ENCODE data around the gene CDC42SE2. TPM values are rescaled to one million over a fixed set of nuclear protein-coding genes. Genes with fewer than 3 reads are reported as not detected.

CDC42SE2 gene
- total RNA-seq, 1 donor from 2014 or later, result 24.1 TPM

GRCh38 chr5:131225282-131225974 lies 38.4 kb upstream of the CDC42SE2 start:
- Histone ChIP-seq H3K27me3 (ENCODE audit: insufficient read depth, low read length) (no peaks in the 10 kb centered on the region), H3K79me2 (ENCODE audit: insufficient read depth, low read length) (no peaks in the 10 kb centered on the region), H3K9ac (ENCODE audit: low read length) (no peak overlapping the region), H3K27ac (ENCODE audit: low read depth, low read length) (no peak overlapping the region), H2AFZ (ENCODE audit: low read depth, low read length) (no peak overlapping the region), H3K4me2 (ENCODE audit: low read length) (no peak overlapping the region), H3K4me3 (ENCODE audit: insufficient read depth, low read depth, low read length) (no peak overlapping the region), H4K20me1 (ENCODE audit: insufficient read depth, low read length) (no peaks in the 10 kb centered on the region), H3K36me3 (ENCODE audit: insufficient read depth, low read length) (no peaks in the 10 kb centered on the region), H3K9me3 (ENCODE audit: insufficient read depth, low read depth, low read length) (no peaks in the 10 kb centered on the region), H3K4me1 (ENCODE audit: insufficient read depth, low read length) (no peaks in the 10 kb centered on the region)
- DNase-seq (ENCODE audit: low read depth) (no peak), FAIRE-seq (no peak)
- H3K27me3 Mint-ChIP-seq (ENCODE audit: low read depth, unreplicated experiment), result no peaks in the 10 kb centered on the region
- no peaks in the 10 kb centered on the region for H3K36me3 Mint-ChIP-seq (ENCODE audit: low read depth, unreplicated experiment)
- H3K4me1 Mint-ChIP-seq (ENCODE audit: low read depth, unreplicated experiment), result peaks cover 12% of the 10 kb centered on the region
- no peak overlapping the region for H3K27ac Mint-ChIP-seq (ENCODE audit: unreplicated experiment)
- H3K9me3 Mint-ChIP-seq (ENCODE audit: unreplicated experiment), result no peaks in the 10 kb centered on the region
- no peak overlapping the region for H3K4me3 Mint-ChIP-seq (ENCODE audit: unreplicated experiment)
- TF ChIP-seq, protein P1, sequence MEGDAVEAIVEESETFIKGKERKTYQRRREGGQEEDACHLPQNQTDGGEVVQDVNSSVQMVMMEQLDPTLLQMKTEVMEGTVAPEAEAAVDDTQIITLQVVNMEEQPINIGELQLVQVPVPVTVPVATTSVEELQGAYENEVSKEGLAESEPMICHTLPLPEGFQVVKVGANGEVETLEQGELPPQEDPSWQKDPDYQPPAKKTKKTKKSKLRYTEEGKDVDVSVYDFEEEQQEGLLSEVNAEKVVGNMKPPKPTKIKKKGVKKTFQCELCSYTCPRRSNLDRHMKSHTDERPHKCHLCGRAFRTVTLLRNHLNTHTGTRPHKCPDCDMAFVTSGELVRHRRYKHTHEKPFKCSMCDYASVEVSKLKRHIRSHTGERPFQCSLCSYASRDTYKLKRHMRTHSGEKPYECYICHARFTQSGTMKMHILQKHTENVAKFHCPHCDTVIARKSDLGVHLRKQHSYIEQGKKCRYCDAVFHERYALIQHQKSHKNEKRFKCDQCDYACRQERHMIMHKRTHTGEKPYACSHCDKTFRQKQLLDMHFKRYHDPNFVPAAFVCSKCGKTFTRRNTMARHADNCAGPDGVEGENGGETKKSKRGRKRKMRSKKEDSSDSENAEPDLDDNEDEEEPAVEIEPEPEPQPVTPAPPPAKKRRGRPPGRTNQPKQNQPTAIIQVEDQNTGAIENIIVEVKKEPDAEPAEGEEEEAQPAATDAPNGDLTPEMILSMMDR (IDR thresholded peaks at IDR 0.05; ENCODE audit: insufficient read depth, low read depth, low read length), result no peak
- TF ChIP-seq EZH2 (IDR thresholded peaks at IDR 0.05; ENCODE audit: insufficient read depth, low read length), result no peak

DNA sequence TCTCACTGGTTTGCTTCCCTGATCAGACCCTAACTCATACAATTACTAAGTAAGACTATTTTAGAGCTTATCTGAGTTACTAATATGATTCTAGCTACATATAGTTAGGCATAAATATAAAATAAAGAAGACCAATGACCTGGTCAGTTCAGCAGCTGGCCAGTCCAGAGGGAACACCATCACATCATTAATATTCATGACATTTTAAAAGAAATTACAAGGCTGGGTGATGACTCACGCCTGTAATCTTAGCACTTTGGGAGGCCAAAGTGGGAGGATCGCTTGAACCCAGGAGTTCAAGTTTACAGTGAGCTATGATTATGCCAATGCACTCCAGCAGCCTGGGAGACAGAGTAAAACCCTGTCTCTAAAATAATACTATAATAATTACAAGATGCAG lies 37.0 kb upstream of the CDC42SE2 start:
- TF ChIP-seq, protein P1 (IDR thresholded peaks at IDR 0.05; ENCODE audit: insufficient read depth, low read depth, low read length), result no peak
- no peak for TF ChIP-seq EZH2 (IDR thresholded peaks at IDR 0.05; ENCODE audit: insufficient read depth, low read length)
- H3K4me2 ChIP-seq (ENCODE audit: low read length), result no peak overlapping the region
- H3K27ac ChIP-seq (ENCODE audit: low read depth, low read length), result no peak overlapping the region
- Mint-ChIP-seq H3K27me3 (ENCODE audit: low read depth, unreplicated experiment) (no peaks in the 10 kb centered on the region), H3K4me1 (ENCODE audit: low read depth, unreplicated experiment) (peaks cover 6% of the 10 kb centered on the region), H3K27ac (ENCODE audit: unreplicated experiment) (no peak overlapping the region), H3K4me3 (ENCODE audit: unreplicated experiment) (no peak overlapping the region), H3K36me3 (ENCODE audit: low read depth, unreplicated experiment) (no peaks in the 10 kb centered on the region), H3K9me3 (ENCODE audit: unreplicated experiment) (no peaks in the 10 kb centered on the region)
- H3K9me3 ChIP-seq (ENCODE audit: insufficient read depth, low read depth, low read length), result no peaks in the 10 kb centered on the region
- FAIRE-seq, result no peak
- no peaks in the 10 kb centered on the region for H3K4me1 ChIP-seq (ENCODE audit: insufficient read depth, low read length)
- no peak overlapping the region for H3K4me3 ChIP-seq (ENCODE audit: insufficient read depth, low read depth, low read length)
- no peak overlapping the region for H2AFZ ChIP-seq (ENCODE audit: low read depth, low read length)
- no peaks in the 10 kb centered on the region for H3K36me3 ChIP-seq (ENCODE audit: insufficient read depth, low read length)
- peak; percentile 20 for DNase-seq (ENCODE audit: low read depth)
- no peak overlapping the region for H3K9ac ChIP-seq (ENCODE audit: low read length)
- no peaks in the 10 kb centered on the region for H3K27me3 ChIP-seq (ENCODE audit: insufficient read depth, low read length)
- no peaks in the 10 kb centered on the region for H4K20me1 ChIP-seq (ENCODE audit: insufficient read depth, low read length)
- H3K79me2 ChIP-seq (ENCODE audit: insufficient read depth, low read length), result no peaks in the 10 kb centered on the region

- no peak for DNase-seq (ENCODE audit: low read depth)
- Mint-ChIP-seq H3K4me3 (ENCODE audit: unreplicated experiment) (no peak overlapping the region), H3K27ac (ENCODE audit: unreplicated experiment) (no peak overlapping the region), H3K4me1 (ENCODE audit: low read depth, unreplicated experiment) (no peaks in the 10 kb centered on the region), H3K27me3 (ENCODE audit: low read depth, unreplicated experiment) (no peaks in the 10 kb centered on the region), H3K9me3 (ENCODE audit: unreplicated experiment) (no peaks in the 10 kb centered on the region), H3K36me3 (ENCODE audit: low read depth, unreplicated experiment) (no peaks in the 10 kb centered on the region)
- Histone ChIP-seq H3K9me3 (ENCODE audit: insufficient read depth, low read depth, low read length) (no peaks in the 10 kb centered on the region), H3K27ac (ENCODE audit: low read depth, low read length) (no peak overlapping the region), H3K4me2 (ENCODE audit: low read length) (no peak overlapping the region), H3K36me3 (ENCODE audit: insufficient read depth, low read length) (no peaks in the 10 kb centered on the region), H4K20me1 (ENCODE audit: insufficient read depth, low read length) (no peaks in the 10 kb centered on the region), H3K9ac (ENCODE audit: low read length) (no peak overlapping the region), H2AFZ (ENCODE audit: low read depth, low read length) (no peak overlapping the region), H3K4me1 (ENCODE audit: insufficient read depth, low read length) (no peaks in the 10 kb centered on the region), H3K4me3 (ENCODE audit: insufficient read depth, low read depth, low read length) (no peak overlapping the region), H3K79me2 (ENCODE audit: insufficient read depth, low read length) (no peaks in the 10 kb centered on the region), H3K27me3 (ENCODE audit: insufficient read depth, low read length) (no peaks in the 10 kb centered on the region)
- TF ChIP-seq, protein P1 (IDR thresholded peaks at IDR 0.05; ENCODE audit: insufficient read depth, low read depth, low read length), result no peak
- no peak for TF ChIP-seq EZH2 (IDR thresholded peaks at IDR 0.05; ENCODE audit: insufficient read depth, low read length)
- no peak for FAIRE-seq
Measured at GRCh38 chr5:131228646-131229045, 35.2 kb upstream of the CDC42SE2 start.
